Stimulated activated CD4-positive, alpha-beta T cell treated with anti-CD3 and anti-CD28 coated beads, Interleukin-12 subunit alpha, Interleukin-12 subunit beta, amount 100 ng/mL, for 24 hours (primary cell): ENCODE results near the gene CMTM7.
"Not testable (repeated sequence)": the region's sequence is repeated elsewhere in the genome, so short reads cannot be mapped to it uniquely, and the experiment has no call there.

Experiments used
- DNase-seq, 2 experiments: peaks; one replicate each; pipeline ENCODE4 v3.0.0-alpha.2; 2020; ENCODE audit warnings: low read depth in 2 of 2

Gene CMTM7

DNA sequence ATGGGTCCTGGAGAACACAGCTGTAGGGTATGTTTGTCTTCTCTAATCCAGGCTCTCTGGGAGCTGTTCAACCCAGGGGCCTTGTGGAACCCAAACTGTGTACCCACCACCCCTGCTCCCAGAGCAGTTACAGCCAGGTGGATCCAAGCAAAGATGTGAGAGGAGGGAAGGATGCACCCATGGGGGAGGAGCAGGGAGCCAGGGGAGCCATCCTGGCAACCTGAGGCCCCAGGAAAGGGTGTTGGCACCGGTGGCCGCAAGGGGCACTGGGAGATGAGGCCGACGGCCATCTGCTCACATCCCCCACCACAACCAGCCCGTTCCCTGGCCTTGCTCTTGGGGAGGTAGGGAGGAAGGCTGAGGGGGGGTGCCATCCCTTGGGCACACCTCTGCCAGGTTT lies 67.8 kb downstream of the CMTM7 start:
- DNase-seq, result no peak

DNA sequence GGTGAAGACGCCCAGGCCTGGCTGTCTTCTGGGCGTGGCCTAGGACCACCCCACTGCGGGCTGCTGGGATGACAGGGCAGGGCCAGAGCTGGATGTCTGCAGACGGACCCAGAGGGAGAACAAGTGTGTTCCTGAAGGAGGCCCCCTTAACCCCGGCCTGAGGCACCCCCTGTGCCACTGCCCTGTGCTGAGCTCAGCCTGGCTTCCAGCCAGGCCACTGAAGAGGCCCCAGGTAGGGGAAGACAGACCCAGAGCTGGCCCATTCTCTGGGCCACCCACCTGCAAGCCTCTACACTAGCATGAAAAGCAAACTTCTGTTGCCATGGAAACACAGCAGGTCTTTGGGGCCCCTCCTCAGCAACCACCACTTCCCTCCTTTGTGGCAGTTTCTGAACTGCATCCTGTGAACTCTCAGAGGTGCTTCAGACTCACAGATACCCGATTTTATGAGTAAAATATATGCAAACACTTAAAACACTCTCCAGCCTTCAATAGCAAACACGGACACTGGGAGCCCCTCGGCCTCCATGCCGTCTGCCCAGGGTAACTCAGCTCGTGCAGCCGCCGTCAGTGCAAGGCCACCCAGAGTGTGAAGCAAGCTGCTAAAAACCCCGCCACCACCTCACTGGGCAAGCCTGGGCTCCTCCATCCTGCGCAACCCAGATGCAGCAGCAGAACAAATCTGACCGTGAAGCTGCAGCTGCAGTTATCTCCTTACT lies 68.5 kb downstream of the CMTM7 start:
- peak in 1 of 2 experiments; percentile 42 for DNase-seq

DNA sequence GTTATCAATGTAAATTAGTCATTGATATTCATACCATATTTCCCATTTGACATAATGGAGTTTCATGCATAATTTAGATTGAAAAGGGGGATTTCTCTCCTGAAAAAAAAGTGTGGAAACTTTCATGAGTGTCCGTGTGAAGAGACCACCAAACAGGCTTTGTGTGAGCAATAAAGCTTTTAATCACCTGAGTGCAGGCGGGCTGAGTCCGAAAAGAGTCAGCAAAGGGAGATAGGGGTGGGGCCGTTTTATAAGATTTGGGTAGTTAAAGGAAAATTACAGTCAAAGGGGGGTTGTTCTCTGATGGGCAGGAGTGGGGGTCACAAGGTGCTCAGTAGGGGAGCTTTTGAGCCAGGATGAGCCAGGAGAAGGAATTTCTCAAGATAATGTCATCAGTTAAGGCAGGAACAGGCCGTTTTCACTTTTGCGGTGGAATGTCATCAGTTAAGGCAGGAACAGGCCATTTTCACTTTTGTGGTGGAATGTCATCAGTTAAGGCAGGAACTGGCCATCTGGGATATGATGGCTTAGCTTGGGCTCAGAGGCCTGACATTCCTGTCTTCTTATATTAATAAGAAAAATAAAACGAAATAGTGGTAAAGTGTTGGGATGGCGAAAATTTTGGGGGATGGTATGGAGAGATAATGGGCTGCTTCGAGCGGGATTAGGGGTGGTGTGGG lies 69.3 kb downstream of the CMTM7 start:
- DNase-seq, result not testable (repeated sequence)

- DNase-seq, result not testable (repeated sequence)
Observed at GRCh38 chr3:32462191-32462986, 70.7 kb downstream of the CMTM7 start.

GRCh38 chr3:32463415-32463814 lies 71.8 kb downstream of the CMTM7 start:
- not testable (repeated sequence) for DNase-seq

DNA sequence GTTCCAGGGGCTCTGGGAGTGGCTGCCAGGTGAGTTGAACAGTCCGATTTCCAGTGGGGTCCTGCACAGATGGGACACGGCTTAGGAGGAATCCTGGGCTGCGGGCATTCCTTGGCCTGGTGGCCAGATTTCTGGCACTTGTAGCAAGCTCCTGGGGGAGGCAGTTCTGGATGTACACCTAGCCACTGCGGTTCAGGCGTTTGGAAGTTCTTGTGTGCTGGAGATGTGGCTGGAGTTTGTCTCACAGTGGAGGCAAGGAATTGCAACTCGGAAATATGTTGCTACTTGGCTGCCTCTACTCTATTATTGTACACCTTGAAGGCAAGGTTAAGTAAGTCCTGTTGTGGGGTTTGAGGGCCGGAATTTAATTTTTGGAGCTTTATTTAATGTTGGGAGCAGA lies 73.1 kb downstream of the CMTM7 start:
- not testable (repeated sequence) for DNase-seq

GRCh38 chr3:32466808-32467207 lies 75.2 kb downstream of the CMTM7 start:
- DNase-seq, result not testable (repeated sequence)

DNA sequence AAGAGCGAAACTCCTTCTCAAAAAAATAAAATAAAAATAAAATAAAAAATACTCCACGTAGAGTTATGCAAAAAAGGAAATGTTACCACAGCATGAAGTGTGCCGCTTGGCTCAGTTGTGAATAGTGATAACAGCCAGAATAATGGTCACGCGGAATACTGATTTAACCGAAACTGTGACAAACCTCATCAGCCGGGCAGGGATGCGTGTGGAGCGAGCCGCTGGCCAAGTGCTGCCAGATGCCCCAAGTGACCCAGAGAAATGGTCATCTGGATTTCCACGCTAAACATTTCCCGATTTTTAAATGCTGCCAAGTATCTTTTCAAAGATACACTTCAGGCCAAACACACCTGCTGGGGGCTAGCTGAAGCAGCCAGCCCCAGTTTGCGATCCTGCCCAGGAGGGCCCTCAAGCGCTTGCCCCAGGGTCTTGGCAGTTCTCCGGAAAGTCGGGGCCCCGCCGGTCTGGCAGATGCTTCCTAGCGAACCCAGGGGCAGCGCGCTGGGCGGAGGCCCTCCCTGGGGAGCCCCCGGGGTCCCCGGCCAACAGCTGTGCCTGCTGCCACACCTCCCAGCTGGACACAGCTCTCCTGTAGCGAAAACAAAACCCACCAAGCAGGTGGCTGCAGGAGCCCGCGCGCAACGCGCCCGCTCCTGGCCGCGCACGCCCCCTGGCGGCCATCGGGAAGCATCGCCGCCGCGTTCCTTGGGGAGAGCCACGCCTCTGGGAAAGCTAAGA lies 75.8 kb downstream of the CMTM7 start:
- peak; percentile 51 to 56 for DNase-seq

DNA sequence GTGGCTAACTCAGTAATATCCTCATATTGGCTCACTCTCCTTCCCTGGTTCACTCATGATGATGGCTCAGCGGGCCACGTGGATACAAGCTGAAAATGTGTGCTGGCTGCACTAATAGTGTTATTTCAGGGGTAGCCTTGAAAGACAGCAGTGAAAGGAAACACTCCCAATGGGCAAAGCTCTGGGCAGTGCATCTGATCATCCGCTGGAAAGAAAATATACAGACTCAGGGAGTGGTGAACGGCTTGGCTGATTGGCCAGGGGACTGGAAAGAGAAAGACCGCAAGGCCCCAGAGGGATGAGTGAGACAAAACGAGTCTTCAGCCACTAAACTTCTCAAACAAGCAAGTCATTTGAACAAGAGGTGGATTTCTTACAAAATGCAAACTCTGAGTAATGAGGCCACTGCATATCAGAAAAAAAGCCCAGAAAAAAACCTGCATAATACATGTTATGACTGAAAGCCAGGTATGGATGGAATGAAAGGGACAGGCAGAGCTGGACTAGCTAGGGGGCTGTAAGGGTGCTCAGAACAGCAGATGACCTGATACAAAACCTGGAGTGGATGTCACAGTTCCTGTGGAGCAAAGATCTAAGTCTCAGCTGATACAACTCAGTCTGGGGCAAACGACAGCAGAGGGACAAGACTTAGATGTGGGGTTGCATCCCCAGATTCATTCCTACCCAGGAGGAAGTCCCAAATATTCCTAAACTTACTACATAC lies 77.7 kb downstream of the CMTM7 start:
- DNase-seq, result no peak

- DNase-seq, result no peak
Observed at GRCh38 chr3:32470362-32470761, 78.7 kb downstream of the CMTM7 start.

DNA sequence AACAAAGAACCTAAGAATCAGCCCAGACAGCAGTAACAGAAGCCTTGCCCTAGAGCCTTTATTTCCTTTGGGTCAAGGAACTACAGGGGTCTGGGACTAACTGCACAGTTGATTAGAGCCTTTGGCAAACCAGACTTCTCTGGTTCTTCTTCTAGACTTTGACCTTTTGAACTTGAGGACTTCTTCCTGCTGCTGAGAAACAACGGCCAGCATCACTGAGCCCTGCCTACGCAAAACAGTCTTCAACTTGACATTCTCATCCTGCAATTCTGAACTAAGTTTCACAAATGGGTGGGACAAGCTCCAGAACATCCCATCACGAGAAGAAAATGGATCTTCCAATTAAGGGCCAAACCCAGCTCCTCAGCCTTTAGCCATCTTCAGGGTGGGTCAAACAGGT lies 79.6 kb downstream of the CMTM7 start:
- no peak for DNase-seq

- DNase-seq, result not testable (repeated sequence)
Observed at GRCh38 chr3:32472151-32472550, 80.5 kb downstream of the CMTM7 start.

DNA sequence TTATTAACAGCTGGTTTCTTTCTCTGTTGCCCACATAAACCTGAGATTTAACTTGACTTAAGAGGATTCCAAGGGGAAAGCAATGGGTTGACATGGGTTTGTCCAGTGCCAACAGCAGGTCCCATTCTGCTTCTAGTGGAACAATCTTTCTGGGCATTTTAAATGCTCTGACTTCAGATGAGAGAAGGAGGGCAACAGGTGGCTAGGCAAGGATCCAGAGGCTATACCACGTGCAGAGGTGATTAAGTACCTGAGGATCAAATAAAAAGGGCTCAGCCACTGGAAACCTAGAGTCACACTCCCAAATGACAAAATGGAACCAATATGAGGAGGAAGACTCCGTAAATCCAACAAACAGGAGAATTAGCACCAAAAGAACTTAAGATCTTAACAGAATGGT lies 82.5 kb downstream of the CMTM7 start:
- no peak for DNase-seq

- DNase-seq, result no peak
Observed at GRCh38 chr3:32480604-32481003, 89.0 kb downstream of the CMTM7 start.

DNA sequence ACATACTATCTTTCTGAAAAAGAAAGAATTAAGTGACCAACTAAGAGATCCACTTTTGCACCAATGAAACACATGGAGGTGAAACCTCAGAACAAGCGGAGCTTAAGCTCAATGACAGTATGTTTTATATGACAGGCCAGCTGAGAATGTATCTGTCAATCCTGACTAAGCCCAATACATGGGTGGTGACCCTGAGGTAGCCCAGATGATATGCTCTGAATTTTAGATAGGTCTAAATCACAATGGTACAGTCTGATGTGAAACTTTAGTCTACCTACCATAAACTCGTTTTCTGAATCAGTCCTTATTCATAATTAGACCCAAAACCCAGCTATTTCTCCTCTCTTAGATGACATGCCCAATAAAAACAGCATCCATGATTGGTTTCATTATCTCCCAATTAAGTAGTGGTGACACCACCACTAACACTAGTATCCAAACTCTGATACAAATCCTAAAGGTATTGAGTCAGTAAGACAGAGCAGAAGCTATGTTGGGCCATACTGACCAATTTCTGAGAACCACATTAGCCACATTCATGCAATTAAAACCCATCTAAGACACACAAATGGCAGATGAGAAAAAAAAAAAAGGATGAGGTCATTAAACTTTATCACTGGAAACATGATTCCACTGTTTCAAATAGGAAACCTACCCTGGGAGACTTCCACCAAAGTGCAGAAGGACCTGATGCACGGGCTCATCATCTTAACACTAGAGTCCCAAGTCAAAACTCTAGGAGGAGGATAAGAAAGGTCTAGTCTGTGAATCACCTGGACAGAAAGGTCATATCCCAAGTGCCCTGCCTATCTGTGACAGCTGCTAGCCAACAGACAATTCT lies 90.4 kb downstream of the CMTM7 start:
- DNase-seq, result no peak

DNA sequence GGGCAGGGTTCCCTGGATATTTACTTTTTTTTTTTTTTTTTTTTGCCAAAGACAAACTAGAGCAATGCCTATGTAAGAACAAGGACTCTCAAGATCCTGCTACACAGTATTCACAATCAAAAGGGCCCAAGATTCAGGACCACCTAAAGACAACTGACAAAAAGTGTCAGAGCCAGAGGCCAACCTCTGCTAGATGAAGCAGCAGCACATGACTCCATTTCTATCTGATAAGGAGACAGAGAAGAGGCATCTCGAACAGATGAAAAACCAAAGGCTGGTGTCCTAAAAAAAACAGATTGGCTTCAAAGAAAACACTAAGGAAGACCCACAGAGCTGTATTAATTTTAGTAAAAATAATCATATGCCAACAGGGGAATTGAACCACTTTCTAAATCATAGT lies 91.0 kb downstream of the CMTM7 start:
- DNase-seq, result no peak

DNA sequence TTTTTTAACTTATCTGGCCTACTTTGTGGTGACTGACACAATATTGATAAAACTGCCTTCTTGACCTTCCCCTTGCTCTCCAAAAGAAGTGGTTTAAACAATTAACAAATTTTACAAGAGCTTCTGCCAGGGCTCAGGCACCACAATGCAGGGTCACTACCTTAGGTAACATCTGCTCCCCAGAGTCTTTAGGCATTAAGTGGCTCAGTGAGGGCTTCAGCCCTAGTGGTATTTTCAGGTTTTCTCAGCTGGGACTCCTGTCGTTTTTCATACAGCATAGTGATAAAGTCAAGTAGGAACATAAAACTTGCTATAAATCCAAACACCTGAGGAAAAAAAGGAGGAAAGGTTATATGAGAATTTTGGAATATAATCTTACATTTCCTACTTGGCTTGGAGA lies 92.1 kb downstream of the CMTM7 start:
- DNase-seq, result no peak

- DNase-seq, result no peak
Observed at GRCh38 chr3:32484436-32484835, 92.8 kb downstream of the CMTM7 start.

- no peak for DNase-seq
Observed at GRCh38 chr3:32487781-32488473, 96.3 kb downstream of the CMTM7 start.
